ENCODE data around the gene ACCSL.

DNA sequence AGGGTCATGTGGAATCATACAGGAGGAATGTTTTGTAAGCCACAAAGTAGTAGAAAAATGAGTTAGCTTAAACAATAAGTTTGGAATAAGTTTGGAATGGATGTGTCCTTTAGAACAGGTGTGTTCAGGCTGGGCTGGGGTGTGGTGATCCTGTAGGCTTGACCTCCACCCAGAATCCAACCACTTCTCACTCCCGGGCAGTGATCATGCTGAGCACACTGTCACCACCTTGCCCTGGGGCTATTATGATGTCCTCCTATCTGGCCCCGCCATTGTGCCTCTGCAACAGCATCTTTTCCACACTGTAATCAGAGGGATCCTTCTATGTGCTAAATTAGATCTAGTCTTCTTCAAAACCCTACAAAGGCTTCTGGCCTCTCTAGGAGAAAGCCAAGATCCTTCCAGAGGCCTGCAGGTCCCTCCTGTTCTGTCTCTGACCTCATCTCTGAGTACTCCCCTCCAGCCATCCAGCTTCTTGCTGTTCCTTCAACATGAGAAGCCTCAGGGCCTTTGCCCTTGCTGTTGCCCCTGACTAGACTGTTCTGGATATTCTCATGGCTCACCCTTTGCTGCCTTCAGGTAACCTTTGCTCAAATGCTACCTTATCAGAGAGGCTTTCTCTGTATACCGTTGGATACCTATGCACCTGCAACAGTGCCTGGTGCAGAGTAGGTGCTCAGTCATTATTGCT lies 18.8 kb upstream of the ACCSL start:
- TF ChIP-seq, protein P1, sequence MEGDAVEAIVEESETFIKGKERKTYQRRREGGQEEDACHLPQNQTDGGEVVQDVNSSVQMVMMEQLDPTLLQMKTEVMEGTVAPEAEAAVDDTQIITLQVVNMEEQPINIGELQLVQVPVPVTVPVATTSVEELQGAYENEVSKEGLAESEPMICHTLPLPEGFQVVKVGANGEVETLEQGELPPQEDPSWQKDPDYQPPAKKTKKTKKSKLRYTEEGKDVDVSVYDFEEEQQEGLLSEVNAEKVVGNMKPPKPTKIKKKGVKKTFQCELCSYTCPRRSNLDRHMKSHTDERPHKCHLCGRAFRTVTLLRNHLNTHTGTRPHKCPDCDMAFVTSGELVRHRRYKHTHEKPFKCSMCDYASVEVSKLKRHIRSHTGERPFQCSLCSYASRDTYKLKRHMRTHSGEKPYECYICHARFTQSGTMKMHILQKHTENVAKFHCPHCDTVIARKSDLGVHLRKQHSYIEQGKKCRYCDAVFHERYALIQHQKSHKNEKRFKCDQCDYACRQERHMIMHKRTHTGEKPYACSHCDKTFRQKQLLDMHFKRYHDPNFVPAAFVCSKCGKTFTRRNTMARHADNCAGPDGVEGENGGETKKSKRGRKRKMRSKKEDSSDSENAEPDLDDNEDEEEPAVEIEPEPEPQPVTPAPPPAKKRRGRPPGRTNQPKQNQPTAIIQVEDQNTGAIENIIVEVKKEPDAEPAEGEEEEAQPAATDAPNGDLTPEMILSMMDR (conservative IDR thresholded peaks at IDR 0.05 in 1 of 2, IDR thresholded peaks at IDR 0.05 in 1 of 2; ENCODE audit: low read depth in 1 of 2, low read length in 2 of 2): no peak
- no peak for TF ChIP-seq EZH2 (IDR thresholded peaks at IDR 0.05; ENCODE audit: low read length, missing control alignments)

All from fibroblast of lung (primary cell).